Brain pericyte (primary cell): ENCODE results near the gene STARD13.

Experiments
- DNase-seq: peaks from one replicate; pipeline ENCODE4 v3.0.0-alpha.2; 2012; ENCODE audit warnings: low read depth, low spot score

The STARD13 gene

DNA sequence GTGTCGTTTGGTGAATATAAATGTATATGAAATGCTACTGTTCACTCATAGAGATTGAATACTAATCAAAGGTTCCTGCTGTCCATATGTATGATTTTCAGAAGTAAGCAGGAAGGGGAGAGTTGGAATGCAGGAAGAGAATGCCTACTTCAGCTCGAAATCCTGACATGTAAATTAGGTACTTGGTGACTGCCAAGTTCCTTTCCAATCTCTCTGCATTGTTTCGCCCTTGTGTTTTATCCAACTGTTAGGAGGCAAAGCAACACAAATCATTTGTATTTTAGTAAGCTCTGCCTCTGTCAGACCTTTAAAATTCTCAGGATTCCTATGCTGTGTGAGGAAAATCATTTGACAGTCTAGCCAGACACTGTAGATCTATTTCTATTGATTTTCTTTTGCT is 9.0 kb downstream of the STARD13 start:
- DNase-seq, result no peak

DNA sequence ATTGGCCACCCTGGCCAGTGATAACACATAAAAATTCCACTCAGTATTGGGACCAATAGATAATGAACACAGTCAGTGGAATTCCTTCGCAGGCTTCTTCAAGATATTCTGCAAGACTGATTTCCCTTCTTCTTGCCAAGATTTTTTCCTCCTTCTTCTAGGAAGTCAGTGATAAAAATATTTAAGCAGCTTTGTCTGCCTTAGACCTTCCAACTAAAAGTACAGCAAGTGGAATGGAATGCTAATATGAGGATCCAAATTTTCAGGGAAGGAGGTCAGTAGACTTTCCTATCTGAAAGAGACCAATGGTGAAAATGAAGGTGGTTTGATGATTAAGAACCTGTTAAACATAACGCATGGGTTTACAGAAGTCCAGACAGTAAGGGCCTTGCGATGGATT is 9.6 kb downstream of the STARD13 start:
- no peak for DNase-seq

DNA sequence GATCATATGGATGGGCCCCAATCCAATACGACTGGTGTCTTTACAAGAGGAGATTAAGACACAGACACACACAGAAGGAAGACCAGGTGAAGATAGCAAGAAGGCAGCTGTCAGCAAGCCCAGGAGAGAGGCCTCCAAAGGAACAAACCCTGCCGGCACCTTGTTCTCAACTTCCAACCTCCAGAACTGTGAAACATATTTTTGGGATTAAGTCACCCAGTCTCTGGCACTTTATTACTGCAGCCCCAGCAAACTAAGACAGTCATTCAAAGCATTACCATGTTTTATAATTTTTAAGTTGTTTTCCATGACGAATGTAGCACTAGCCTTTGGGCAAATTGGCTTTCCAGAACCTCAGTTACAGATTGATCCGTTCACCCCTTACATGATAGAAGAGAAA is 11.3 kb downstream of the STARD13 start:
- DNase-seq, result no peak

DNA sequence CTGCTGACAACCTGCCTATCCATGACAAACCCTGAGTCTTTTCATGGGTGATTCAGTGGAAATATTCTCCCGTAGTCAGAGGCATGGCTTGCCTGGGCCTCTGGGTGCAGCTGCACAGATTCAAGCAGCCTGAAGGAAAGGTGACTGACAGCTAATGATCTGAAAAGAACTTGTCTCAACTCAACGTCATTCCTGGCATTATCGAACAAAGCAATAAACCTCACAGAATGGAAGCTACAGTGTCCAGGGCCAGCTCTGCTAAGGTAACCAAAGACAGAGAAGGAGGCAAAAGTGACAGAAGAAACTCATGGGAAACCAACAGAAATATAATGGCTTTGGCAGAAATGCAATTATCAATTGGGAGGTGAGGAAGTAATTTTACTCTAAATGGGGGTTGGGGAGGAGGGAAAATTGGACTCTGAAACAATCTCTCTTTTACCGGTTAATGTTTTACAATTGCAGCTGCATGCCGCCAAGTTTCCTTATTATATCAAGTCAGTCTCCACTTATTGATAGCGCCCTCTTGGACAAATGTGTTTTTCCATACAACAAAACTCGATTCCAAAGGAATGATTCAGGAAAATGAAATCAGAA is 12.9 kb downstream of the STARD13 start:
- DNase-seq, result no peak

DNA sequence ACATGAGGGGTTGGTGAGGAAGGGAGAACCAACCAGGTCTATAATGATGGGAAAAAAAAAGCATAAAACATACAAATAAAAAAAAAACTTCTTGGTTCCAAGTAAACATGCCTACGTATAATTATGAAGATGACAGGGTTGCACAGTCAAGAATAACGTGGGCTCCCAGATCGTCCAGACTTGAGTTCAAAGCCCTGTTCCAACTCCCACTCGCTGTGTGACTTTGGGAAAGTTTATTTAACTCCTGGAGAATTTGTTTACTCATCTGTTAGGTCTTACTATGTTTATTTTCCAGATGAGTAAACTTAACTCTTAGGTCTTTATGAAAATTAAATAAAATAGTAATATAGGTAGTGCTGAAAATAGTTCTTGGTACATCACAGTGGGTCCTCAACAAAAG is 13.8 kb downstream of the STARD13 start:
- no peak for DNase-seq

DNA sequence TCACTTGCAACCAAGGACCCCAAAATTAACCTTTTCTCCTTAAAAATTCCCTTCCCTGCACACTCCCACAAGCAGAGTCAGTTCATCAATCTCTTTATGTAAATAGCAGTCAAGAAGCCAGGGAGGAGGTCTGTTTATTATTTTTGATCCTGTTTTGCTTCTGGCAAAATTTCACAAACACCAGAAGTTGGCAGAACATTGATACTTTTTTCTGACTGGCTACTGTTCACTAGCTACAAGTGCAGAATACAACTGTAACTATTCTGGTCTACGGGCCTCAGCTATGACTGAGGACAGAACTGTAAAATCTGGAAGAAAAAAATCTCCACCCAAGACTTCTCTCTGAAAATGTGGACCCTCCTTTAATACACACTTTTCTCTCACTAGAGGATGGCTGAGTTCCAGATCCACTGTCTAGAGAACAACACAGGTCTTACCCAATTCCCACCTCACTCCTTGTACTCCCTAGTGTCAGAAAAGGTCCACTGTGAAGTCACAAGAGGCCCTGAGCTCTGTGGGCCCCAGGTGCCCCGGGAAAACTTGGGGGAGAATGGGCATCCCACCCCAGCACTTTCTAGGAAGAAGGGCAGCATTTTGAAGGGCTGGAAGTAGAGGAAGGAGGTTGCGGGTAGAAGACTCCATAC is 14.5 kb downstream of the STARD13 start:
- DNase-seq, result no peak

DNA sequence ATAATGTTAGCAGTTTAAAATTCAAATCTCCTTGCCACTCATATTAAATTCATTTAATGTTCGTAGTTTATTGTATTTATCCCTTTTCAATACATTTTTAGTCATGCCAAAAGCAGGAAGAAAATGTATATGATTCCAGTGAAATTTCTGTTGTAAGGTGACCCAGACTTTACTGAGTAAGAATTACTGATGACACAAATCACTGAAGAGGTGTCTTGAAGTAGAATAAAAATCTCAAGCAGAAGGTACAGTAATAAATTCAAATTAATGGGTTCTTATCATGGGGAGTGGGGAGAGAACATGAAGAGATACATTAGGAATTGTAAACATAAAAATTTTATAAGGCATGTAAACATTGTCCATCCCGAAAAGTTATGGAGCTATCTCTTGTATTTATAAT is 19.9 kb downstream of the STARD13 start:
- no peak for DNase-seq

DNA sequence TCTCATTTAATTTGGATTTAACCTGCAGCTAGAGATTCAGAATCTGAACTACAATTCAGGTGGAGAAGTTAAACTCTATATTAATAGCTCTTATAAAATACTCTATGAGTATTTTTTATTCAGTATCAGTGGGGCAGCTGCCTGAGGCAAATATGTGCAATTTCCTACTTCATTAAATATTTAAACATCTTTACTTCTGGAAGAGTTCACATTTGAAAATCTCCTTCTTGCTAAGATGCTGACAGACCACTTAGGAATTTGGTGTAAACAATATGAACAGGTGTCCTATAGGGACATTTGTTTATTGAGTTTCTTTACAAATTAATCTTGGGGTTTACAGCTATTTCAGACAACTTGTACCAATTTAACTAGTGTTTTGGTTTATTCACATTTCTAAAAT is 20.4 kb downstream of the STARD13 start:
- no peak for DNase-seq

DNA sequence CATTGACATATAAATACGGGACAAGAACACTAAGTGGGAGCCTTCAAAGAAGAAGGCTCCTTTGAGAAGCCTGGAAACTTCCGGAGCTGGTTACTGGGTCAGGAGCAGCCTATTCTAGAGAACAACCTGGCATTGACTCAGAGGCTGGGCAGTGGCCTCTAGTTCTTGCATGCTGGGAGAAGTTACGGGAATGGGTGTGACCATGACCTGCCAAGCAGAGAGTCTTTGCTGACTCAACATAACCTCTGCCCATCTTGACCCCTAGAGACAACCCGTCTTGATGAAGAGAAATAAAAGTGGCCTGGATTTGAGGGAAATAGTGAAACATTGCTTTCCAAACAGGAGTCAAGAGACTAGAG is 21.0 kb downstream of the STARD13 start:
- no peak for DNase-seq

DNA sequence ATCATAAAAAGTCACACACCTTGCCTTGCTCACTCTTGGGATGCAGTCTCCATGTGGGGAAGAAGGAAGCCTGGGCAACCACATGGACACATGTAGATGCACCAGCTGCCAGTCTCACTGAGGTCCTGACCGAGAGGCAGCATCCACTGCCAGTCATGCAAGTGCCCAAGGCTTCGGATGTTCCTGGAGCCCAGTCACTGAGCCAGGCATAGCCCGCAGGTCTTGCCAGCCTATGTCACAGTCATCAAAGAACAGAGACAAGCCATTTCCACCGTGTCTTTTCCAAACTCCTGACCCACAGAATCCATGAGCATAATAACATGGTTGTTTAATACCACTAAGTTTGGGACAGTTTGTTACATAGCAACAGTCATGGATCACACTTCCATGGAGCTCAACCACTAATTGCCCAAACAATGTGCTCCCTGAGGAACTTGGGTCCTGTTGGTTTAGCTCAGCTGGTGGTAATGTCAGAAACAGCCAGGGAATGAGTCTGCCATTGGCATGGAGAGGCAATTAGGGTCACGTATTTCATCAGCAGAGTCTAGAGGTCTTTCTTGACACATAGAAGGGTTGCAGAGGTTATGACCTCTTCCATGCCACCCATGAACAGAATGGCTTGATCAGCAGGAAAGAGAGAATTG is 21.5 kb downstream of the STARD13 start:
- DNase-seq, result no peak

DNA sequence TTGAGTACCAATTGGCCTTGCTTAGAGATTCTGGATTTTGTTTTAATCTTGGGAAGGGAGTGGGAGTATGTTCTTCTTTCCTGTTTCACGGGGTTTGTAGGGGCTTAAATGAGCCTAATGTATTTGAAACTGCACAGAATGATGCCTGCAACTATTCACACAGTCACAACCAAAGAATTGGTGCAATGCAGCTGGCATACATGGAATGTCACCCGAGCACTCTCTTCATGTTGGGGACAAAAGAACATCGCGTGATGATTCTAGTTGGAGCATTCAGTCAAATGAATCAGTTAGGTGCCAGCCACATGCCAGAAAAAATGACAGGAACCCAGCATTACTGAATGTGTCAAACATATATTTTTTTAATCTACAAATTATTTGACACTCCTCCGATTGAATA is 22.1 kb downstream of the STARD13 start:
- no peak for DNase-seq

DNA sequence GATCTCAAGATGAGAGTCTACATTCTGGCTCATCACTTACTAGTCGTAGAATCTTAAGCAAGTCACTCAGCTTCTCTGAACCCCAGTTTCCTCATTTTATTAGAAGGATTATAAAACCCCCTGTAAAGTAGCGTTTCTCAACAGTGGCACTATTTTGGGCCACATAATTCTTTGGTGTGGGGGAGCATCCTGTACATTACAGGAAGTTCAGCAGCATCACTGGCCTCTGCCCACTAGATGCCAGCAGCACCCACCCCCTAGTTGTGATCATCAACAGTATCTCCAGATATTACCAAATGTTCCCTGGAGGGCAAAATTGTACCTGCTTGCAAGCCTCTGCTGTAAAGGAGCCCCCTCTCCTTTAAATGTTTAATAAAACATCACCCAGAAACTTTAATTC is 22.6 kb downstream of the STARD13 start:
- DNase-seq, result no peak

DNA sequence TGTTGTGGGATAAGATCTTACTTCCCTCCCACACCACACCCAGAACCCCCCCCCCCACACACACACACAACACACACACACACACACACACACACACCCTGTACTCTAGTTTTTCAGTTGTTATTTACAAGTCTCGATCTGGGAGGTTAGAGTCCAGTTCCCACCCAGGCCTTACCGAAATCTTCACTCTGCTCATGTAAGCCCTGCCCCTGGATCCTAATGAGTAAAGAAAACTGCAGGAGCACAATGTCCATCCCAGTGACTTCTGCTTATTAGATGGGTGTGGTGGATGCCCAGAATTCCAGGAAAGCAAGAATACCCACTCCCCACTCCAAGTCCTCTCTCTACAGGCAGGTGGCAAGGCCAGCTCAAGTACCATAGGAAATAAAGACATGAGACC is 23.0 kb downstream of the STARD13 start:
- DNase-seq, result no peak

DNA sequence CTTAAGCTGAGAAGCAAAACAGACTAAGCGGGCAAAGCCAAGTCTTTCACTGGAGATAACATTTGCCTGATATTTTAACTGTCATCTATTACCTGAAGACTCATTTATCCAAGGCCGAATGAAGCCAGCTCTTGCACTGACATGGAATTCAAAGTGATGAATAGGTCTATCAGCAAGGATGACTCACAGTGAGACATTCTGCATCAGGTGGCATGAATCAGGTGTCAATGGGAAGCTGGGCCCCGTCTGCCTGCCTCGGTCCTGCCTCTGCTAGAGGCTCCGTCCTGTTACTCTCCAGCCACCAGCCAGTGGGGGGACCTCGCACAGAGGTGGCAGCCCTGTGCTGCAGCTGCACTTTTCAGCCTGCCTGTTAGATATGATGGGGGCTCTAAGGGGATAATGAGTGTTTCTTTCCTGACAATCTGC is 23.5 kb downstream of the STARD13 start:
- DNase-seq, result no peak

DNA sequence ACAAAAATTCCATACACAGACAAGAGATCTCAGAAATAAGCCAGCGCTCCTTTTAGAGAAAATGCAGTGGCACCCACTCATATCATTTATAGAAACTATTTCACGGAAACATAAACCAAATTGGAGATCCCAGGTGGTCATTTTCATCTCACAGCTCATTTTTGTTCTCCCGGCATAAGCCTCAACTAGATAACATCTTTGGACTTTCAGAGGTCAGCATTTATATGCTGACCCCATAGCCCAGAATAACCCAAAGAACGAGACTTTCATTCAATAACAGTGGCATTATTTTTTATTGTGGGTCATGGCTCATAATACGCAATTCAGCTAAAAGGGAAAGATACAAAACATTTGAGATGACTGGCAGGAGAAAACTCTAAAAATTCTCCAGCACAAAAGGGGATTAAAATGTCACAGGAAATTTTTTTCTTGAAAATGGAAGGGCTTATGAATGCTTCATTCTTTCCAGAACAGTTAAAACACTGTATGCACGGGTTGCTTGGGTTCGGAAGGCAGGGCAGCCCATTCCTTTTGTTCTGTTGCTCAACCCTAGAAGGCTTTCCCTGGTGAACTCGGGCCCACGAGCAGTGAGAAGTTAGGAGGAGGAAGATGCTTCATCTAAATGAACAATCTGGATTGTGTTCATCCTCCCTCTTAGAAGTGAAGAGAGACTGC is 24.0 kb downstream of the STARD13 start:
- DNase-seq, result no peak

DNA sequence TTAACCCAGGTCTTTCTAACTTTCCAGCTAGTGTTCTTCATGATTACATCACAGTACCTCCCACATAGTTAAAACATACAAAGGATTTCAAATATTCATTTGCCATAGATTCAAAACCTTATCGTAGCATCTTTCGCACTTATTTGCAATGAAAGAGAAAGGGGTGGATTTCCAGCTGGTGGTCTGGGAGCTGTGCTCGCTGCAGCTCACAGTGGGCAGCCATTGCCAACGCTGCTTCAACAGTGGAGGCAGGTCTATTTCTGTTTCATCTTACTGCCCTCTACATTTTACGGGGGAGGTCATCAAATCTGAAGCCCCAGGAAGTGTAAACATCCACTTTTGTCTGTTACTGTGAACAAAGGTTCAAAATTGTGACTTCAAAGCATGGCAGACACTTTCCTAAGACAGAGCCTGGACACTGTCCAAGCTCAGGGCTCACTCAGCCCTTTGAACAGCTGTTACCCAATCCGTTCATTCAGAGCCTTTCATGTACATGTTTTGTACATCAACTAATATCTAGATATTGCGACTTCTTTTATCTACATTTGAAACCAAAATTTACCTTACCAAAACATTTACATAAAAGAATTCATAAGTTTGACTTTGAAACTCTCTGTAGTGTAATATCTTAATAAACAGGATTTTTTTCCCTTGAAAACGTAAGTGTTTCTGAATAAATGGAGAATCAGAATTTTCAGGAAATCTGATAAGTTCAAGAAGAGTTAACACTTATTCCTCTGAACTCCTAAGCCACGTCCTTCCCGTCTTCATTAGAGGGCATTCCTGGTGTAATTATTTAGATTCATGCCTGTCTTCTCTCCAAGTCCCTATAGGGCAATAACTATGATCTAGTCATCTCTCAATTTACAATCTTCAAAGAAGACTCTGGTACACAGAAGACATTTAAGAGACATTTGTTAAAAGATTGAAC is 25.1 kb downstream of the STARD13 start:
- DNase-seq, result no peak

DNA sequence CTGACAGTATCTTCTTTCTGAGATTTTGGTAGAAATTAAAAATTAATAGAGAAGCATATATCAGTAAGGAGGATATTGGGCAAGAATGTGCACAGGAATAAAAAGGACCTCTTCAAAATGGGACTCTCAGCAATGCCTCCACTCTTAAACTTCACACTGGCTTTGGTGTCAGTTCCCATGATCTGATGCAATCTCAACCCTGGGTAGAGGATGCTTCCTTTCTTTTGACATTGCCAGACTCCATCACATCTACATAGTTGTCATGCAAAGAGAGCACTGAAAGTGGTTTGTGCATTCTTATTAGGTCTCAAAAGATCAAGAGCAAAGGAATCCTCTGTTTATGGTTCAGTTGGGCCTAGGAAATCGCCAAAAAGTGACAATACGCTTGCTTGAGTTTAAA is 26.3 kb downstream of the STARD13 start:
- no peak for DNase-seq

DNA sequence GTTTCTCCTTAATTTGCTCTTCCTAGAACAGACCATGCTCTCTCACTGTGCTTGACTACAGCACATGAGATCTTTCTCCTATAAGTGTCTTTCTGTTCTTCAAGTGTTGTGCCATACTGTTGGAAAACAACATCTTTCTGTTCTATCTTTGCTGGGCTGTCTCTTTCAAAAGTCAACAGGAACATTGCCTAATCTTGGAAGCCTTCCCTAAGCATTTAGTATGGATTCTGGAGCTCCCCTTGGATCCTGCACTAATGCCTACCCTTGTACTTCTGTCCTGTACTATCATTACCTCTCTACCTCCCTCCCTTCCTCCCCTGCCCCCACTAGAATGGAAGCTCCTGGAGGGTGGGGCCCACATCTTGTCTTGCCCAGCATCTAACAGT is 26.8 kb downstream of the STARD13 start:
- no peak for DNase-seq

DNA sequence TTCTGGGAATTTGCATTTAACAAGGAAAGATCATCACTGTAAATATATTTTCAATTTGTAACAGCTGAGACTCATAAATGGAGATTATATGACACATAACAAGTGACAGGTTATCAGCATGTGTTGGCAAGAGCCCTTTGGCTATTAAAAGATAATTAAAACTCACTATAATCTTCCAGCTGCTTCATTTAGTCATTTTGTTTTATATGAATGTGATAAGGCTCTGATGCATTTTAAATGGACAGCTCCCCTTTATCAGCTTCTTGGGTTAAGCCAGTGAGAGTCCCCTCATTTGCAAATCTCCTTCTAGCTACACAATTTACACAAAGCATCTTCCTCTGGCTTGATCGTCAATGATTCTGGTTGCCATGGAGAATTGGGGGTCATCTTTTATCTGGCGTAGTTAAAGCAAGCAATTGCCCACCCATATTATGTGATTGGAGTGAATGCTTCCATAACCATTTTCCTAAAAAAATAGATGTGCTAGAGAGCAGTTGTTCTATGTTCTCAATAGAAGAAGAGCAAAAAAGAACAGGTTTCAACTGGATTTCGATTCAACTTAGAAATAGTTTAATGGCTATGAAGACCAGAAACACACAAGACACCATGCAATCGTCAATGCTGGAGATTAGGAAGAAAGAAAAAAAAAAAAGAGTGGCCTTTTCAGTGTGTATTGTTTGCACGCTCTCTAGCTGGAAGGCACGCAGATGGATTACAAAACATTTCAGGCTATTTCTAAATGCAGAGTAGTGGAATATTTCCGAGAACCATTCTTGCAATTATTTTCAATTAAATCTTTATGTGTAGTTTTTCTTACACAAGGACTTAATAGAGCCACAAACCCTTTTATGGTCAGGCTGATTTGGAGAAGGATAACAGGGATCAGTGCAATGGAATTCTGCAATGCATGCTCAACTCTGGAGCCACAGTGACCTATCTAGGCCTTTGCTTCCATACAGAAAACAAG is 27.4 kb downstream of the STARD13 start:
- no peak for DNase-seq

DNA sequence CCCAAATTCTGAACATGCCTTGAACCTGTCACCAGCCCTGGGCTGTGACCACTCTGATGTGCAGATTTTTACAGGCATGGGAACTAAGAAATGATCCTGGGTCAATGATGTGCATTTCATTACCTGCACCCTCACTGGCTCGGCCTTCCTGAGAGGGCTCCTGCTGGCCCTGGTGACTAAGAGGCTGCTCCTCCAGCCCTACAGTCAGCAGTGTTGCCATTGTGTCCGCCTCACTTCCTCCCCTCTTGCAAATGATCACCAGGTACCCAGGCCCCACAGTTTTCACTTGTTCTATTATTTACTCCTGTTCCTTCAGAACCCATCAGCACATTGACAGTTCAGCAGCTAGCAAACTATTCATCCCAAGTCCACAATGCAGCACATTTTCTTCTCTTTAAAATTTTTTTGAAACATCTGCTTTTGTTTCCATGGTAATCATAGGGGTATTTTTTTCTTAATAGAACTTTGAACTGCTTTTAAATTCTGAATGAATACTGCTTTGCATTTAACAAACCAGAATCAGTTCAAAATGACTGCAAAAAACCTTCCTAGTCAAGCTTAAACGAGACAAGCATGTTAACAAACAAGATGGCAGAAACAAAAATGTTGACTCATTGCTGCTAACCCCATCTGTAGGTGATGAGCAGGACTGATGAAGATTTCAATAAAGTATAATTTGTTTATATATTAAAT is 29.3 kb downstream of the STARD13 start:
- DNase-seq, result no peak
